Medulla oblongata (tissue), 1 donor: ENCODE data around the gene FHOD3.
A peak's percentile ranks its signal among the peaks of the same experiment; 100 is the strongest.

Experiments
- DNase-seq: peaks from one replicate; pipeline ENCODE4 v3.0.0-alpha.2; 2015; ENCODE audit errors: extremely low spot score

Gene FHOD3

DNA sequence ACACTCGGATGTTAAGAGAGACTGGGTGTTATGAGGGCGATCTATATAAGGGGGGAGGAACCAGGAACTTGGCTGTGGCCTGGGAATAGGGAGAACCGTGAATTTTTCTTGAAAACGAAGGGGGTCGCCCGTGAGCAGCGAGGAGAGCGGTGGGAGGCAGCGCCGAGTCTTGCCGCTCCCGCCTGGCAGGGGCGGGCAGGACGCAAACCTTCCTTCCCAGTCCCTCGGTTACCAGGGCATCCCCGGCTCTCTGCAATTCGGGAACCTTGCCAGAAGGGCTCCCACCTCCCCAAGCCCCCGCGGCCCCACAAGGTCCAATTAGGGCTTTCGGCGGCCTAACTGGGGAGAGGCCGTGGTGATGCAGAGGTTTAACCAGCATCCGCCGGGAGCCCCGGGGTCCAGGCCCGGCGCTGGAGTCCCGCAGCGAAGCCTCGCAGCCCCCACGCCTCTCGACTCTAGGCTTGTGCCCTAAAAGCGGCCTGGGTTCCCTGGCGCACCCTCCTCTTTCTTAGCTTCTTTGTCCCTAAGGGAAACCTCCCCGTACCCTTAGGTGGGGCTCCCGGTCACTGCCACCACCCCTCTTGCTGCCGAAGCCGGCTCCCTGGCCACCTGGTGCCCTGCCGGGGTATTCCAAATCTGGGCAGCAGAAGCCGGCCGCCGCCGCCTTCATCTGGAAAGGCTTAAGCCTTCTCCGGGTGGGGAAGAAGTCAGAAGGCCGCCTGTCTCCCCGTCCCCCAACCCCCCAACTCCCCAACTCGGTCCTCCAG, 680 bp upstream of the FHOD3 start:
- peak; percentile 75 for DNase-seq

DNA sequence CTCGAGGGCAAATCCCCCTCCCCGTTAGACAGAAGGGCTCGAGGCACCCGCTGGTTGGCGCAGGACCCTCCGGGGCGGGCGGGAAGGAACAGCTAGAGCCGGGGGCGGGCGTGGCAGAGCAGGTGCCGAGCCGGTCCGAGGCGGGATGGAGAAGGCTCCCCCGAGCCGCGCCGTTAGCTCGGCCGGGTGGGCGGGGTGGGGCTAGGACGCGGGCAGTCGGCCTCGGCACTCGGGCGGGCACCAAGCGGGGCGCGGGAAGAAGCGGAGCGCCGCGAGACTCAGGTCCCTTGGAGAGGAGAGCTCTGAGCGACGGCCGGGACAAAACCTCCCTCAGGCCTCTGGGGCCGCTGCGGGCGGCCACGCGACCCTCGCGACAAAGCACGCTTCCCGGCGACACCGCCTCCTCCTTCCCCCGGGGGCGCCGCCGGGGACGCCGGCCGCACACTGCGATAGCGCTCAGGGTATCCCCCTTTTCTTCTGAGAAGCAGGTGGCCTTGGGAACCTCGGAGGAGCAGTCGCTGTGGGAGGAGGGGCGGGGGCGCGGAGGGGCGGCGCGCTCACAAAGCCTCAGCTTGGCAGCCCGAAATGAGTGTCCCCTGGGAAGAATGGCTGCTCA, 721 bp downstream of the FHOD3 start:
- DNase-seq: no peak

DNA sequence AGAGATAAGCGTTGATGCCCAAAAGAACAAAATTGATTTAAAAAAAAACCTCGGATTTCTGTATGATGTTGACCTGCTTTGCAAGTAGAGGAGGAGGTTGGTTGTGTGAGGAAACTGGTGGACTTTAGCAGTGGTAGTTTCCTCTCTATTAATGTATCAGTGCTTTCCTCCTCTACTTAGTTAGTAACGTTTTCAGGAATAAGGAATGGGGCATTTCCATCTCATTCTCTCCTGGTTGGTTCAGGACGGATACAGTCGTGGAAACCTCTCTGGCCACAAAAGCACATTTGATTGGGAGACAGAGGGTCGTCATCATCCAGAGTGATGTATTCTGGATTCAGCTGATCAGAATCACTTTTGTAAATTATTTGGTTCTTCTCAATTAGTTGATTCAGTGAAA, 1.5 kb downstream of the FHOD3 start:
- DNase-seq: no peak

DNA sequence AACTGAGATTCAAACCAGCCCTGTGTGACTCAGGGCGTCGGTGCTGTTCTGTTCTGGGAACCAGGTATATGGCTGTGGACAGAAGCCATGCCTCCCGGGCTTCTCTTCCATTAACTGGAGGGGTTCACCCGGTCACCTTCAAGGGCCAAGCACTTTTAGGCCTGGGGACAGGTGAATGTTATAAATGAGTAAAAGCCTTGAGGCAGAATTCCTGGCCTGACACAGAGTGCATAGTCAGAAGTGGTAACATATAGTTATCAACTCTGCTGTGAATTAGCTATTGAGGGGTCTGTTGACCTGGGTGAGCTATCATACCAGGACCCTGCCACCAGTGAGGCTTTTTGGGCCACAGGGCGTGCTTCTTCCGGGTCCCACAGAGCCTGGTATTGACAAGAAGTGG, 2.7 kb downstream of the FHOD3 start:
- DNase-seq: no peak

DNA sequence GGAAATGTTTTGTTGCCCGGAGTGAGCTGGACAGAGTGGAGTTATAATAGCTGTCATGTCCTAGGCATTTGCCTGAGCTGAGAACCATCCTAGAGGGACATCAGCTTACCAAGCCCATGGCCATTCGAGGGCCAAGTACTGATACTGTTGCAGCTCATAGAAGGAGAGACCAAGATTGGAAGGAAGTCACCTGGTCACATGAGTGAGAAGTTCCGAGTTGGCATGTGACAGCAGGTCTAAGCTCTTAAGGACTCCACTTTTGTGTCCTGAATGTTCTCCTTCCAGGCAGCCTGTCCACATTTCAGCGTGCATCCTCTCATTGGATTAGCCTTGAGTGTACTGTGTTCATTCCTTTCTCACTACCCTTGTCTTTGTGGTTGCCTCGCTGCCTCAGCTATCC, 4.4 kb downstream of the FHOD3 start:
- no peak for DNase-seq

DNA sequence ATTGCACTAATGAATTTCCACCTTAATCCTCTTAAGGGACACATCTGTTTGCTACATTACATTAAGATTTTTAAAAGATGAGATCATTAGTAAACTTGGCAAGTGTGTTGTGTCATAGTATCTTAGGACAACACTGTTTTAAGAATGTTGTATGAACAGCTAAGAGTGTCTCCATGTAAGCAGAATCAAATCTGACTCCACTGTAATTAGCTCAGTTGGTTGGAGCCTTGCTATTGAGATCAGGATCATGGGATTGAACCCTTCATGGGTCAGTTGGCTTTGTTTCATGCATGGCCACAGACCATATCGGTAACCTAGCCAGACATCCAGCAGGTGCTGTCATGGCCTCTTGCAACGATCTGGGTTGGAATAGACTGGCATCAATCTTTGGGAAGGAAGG, 5.2 kb downstream of the FHOD3 start:
- no peak for DNase-seq

DNA sequence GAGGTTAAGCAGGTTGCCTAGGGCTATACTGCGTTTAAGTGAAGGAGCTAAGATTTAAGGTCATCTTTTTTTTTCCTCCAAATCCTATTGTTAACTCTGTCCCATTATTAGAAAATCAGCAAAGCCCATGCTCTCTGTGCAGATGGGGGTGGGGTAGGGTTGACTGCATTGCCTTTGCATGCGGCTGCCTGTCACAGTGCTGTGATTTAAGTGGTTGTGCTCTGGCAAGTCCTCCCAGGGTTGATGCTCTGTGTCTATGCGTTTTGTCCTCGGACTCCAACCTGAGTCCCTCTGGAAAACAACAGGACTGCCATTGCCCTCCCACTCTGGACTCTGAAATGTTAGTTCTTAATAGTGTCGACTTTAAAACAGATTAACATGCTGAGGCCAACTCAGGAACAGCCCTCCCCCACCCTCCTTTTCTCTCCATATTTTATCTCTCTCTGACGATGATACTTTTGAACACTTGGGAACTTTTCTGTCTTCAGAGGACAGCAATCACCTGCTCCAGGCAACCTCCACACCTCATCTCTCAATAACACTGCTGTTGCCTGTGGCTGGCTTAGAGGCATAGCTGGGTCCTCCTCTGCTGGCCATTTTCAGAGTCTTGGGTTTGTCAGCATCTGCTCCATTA, 5.8 kb downstream of the FHOD3 start:
- no peak for DNase-seq

DNA sequence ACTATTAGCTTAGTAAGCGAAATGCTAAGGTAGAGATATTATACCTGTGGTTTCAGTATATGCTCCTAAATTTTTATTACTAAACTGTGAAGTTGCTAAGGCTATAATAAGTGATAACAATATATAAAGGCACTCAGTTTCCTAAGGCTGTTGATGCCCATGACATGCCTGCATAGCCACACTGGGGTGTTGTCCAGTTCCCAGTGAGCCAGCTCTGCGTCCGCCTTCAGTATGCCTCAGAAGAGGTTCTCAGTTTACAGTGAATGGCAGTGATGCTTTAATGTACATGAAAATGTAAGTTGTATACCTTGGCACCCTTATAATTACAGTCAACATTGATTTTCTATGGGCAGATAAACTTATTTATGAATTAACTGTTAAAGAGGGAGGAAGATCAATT, 7.2 kb downstream of the FHOD3 start:
- no peak for DNase-seq

DNA sequence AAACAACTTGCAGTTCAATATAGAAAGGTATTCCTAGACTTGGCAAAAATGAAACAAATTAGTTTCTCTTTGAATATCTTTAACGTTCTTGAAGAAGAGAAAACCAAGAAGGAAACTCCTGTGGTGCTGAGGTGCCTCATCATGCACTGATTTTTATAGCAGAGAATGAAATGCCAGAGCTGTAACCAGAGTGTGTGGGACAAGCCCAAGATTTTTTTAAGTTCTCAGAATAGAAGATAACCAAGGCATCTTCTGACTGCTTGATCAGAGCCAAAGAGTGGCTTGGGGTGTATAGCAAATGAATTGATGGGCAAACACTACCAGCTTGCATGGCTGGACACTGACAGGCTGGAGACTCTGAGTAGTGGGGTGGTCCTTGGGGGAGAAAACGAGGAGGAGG, 7.9 kb downstream of the FHOD3 start:
- DNase-seq: no peak

DNA sequence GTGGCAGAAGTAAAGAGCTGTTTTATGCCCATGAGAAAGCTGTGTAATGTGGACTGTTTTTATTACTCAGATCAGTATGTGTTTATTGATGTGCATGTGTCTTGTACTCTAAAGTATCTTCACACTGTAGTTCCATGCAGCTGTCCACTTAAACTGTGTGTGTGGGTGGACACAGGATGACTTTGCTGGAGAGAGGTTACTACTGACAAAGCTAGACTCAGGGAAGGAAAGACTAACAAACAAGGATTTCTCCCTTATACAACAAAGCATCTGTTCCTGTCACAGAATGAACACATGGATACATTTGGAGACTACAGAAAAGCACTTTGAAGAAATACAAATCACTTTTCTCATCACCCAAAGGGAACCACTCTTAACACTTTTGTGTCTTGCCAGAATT, 10.0 kb downstream of the FHOD3 start:
- DNase-seq: no peak

DNA sequence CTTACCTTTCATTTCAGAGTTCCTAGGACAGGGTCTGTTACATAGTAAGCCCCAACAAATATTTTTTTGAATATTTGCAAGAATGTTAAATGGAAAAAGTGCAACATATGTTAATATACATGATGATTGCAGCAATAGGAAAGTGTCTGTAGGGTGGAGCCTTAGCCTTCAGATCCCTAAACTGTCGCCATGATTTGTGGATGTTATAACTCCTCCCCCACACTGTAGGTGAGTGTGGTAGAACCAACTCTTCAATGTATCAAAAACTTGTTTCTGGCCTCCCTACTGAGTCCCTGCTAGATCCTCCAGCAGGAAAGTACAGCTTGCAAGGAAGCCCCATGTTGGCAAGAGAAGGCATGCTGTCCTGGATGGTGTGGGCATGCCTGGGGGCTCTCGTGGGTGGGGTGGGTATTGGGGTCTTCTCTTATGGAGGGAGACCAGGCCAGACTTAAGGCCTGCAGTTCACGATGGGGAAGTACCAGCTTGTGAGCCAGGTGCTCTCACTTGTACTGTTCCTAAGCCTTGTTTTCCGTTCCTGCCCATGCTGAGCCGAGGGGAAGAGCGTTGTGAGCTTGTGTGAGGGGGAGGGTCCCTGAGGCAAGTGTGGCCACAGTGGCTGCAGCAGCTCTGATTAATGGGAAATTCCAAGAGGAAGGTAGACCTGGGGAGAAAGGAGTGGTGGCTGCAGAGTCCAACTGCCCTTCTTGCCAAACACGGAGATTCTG, 11.4 kb downstream of the FHOD3 start:
- DNase-seq: no peak

DNA sequence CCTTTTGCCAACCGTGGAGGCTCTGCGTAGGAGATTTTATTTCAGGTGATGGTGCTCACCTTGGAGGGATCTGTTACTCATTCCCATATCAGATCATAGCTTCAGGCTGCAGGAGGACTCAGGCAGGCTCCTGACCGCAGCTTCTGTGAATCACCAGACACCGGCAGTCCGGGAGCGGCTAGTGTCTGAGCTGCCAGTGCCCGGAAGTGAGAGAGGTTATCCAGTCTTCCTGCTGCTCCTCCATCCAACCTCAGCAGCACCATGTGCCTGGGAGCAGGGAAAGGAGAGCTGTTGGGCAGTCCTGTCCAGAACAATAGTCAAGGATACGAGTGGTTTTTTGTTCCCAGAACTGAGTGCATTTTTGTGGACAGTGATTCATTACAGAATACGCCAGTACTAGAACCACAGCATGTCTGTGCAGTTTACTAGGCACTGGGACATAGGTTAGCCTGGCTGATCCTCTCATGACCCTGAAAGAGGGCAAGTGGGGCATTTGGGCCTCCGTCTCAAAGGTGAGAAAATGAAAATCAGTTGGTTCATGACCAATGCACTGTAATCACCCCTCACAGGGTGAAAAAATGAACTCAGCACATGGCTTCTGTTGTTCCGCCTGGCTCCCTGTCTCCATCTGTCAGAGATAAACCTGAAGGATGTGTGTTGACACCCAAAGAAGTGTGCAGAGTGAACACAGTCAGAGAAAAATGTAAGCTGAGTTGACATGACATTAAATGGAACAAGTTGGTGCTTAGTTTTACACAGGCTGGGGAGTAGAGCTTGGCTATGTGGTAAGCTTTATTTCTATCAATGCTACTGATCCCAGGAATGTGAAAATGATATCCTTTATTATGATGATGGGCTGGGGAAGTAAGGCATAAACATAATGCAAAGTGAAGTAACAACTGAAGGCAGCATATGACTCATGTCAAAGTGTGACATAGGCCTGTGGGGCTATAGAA, 12.2 kb downstream of the FHOD3 start:
- DNase-seq: no peak

DNA sequence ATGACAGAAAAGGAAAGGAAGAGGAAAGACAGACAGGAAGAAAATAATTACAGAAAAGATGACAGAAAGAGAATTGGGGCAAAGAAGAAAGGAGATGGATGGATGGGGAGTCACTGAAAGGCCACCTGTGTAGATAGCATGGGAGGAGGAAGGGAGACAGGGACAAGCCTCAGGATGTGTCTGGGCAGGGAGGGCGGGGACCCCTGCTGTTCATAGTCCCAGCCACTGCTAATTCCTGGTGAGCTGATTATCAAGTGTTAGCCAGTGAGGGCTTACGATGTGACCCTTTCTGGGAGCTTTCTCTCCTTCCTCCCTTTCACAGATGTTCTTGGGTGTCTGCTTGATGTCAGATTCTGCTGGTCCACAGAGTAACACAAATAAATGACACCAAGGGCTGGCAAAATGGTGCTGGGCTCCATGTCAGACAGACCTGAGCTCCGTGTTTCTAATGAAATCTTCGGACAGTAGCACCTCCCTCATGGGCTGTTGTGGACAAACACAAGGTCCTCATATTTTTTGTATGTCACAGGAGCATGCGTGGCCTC, 13.6 kb downstream of the FHOD3 start:
- DNase-seq: no peak

DNA sequence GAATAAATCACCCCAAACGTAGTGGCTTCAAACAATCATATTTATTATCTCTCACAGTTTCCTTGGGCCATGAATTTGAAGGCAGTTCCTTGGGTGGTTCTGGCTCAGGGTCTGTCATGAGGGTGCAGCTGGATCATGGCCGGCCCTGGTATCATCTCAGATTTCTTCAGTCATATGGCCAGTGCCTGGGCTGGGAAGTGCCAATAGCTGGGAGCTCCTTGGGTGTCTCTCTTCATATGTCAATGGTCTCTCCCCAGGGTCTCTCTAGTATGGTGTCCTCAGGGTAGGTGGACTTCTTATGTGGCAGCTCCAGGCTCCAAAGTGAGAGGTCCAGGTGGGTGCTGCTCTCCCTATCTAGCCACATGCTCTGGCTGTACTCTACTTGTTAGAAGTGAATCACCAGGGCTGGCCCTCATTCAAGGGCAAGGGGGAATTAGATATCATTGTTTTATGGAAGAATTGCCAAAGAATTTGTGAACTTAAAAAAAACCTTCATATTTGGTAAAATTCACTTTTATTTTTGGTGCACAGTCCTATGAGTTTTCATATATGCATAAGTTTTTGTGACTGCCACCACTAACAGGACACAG, 15.4 kb downstream of the FHOD3 start:
- no peak for DNase-seq

DNA sequence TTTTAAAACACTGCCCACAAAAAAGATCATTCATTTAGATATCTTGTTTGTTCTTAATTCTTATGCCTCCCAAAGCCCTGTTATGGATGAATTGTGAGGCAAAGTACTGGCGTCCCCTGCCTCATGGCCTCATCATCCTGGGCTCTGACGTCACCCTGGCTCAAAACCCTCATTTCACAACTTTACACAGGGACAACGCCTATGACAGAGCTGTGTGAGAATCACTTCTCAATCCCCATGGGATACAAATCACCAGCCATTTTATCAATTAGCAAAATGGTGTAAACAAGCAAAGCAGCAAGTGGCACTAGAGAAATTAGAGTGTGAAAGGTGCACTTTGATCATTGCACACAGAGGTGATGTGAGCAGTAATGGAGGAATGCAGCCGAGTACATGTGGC, 16.6 kb downstream of the FHOD3 start:
- DNase-seq: no peak

DNA sequence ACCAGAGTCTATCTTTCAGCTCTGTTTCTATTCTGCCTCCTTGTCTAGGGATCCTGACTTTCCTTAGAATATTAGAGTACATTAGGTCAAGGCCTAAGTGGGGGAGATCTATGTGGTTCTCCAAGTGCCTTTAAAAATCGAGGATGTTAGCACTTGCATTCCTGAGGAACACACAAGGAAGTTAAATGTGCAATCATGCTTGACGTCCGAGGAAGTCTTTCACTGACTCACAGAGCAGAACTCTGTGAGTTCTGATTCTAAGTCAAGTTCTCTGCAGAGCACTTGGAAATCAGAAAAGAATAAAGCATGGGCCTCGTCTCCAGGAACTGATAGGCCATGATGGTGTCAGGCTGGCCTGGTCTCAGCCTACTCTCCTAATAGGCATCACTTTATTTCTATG, 17.2 kb downstream of the FHOD3 start:
- no peak for DNase-seq

DNA sequence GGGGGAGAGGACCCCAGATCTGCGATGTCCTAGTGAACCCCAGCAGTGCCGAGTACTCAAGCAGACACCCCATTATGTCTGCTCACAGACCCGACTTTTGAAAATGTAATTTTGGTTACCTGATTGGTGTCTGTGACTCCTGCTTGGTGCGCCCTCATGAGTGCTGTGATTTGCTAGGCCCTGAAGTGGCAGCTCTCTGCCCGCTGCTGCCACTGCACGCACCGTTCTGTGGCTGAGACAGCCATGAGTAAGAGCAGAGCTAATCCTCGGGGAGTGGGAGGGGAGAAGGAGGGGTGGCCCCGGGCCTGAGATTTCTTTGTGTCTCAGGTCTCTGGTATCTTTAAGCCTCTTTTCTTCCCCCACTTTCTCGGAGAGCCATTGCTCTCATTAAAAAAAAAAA, 18.2 kb downstream of the FHOD3 start:
- no peak for DNase-seq

DNA sequence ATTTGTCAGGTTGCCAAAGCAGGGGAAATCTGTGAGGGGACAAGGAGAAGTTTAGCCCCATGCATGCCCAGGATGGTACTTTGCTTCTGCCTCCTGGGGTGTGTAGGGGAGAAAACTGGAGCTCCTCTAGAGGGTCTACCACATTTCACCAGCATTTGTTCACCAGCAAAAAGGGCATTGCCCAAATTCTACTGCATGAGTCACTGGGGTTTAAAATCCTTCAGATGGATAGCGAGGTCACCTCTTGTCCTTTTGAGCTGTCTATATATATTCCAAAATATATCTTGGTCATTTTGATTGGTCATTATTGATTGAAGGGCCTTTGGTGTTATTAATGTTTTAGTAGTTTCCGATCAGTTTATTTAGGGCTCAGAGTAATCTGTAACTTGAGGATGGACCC, 18.7 kb downstream of the FHOD3 start:
- DNase-seq: no peak

DNA sequence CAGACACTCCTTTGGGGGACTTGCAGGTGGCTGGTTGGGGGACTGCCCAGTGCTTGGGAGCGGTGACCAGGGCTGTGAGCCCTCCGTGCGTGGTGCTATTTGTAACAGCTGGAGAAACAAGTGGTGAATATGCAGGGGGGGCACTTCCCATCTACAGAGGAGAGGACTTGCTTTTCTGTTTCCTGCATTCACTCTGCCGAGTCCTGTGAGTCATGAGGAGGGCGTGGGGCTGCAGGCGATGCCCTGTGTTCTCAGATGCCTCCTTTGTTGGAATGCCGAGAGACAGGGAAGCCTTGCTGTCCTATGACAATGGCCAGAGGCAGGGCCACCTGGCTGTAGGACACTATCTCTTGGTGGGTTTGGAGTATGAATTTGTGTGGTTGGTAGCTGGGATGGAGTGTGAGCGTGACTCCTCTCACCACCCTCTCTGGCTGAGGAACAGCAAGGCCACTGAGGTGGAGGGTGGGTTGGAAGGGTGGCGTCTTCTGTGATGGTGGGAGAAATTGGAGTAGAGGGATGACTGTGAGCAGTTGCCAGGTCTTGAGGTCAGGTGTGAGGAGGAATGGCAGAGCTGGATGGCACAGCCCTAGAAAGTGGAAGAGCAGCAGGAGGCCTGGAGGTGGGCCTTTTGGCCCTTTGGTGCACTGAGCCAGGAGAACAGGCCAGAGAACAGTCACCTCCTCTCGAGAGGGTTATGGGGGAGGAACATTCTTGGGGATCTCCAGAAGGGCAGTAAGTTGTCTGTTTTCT, 24.3 kb downstream of the FHOD3 start:
- no peak for DNase-seq

DNA sequence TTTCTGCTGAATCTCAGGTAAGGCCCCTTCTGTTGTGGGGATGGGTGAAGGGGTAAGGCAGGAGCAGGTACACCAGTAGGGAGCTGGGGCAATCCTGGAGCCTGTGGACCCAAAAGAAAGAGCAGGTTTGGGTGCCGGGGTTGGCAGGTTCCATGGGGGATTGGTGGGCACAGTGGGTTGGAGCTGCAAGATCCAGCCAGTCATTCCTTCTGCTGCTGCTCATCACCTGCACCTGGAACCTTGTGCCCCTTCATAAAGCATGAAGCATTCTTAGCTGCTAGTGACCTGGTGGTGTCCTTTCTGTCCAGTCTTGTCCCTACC, 24.9 kb downstream of the FHOD3 start:
- DNase-seq: no peak
